DND-41 (cell line): ENCODE measurements around the gene CTIF.
"Not testable (repeated sequence)": the region's sequence is repeated elsewhere in the genome, so short reads cannot be mapped to it uniquely, and the experiment has no call there.

ENCODE experiments used
- ATAC-seq: fragments of 200-7000 bp; cut with Tn5 transposase; 3 replicates; pipeline ENCODE4 v1.9.1; 2021; ENCODE audit warnings: low read depth; ENCODE audit not compliant: insufficient read depth
- DNase-seq: peaks from one replicate; pipeline ENCODE4 v3.0.0-alpha.2; 2020
- H2AFZ ChIP-seq: 2 replicates; pipeline ENCODE4 v1.6.0; 2012; ENCODE audit warnings: low read depth, low read length
- H3K27ac ChIP-seq: 2 replicates; pipeline ENCODE4 v1.5.1; 2012; ENCODE audit warnings: low read length, inconsistent platforms
- H3K27me3 ChIP-seq: fragments of 200-600 bp; sonication (generic); 2 replicates; pipeline ENCODE4 v1.6.0; 2012; ENCODE audit warnings: low read length, mild to moderate bottlenecking, inconsistent platforms; ENCODE audit not compliant: insufficient read depth, poor library complexity
- H3K36me3 ChIP-seq: 2 replicates; pipeline ENCODE4 v1.5.1; 2012; ENCODE audit warnings: low read length, inconsistent platforms; ENCODE audit not compliant: insufficient read depth
- H3K4me1 ChIP-seq: 2 replicates; pipeline ENCODE4 v1.5.1; 2012; ENCODE audit warnings: mild to moderate bottlenecking, low read length; ENCODE audit not compliant: insufficient read depth
- H3K4me2 ChIP-seq: 2 replicates; pipeline ENCODE4 v1.6.0; 2012; ENCODE audit warnings: mild to moderate bottlenecking, moderate library complexity, low read length, inconsistent platforms; ENCODE audit not compliant: insufficient read depth
- H3K4me3 ChIP-seq, 2 experiments: fragments of 200-600 bp in 1 of 2; shearing (Covaris generic) in 1 of 2; 2 replicates each; pipeline ENCODE4 v1.5.1; 2012 to 2016; ENCODE audit warnings: inconsistent platforms in 2 of 2, low read length in 2 of 2, mild to moderate bottlenecking in 2 of 2, low read depth in 1 of 2, moderate library complexity in 1 of 2
- H3K79me2 ChIP-seq: 2 replicates; pipeline ENCODE4 v1.6.0; 2012; ENCODE audit warnings: low read length, inconsistent platforms; ENCODE audit not compliant: insufficient read depth
- H3K9ac ChIP-seq: 2 replicates; pipeline ENCODE4 v1.6.0; 2012; ENCODE audit warnings: low read depth, mild to moderate bottlenecking, inconsistent platforms, low read length, moderate library complexity
- H3K9me3 ChIP-seq: 2 replicates; pipeline ENCODE4 v1.5.1; 2012; ENCODE audit warnings: low read length, moderate library complexity, mild to moderate bottlenecking, inconsistent platforms; ENCODE audit not compliant: insufficient read depth, severe bottlenecking
- H4K20me1 ChIP-seq: 2 replicates; pipeline ENCODE4 v1.6.0; 2012; ENCODE audit warnings: low read length; ENCODE audit not compliant: insufficient read depth
- EZH2 ChIP-seq: IDR thresholded peaks from 3 replicates; pipeline ENCODE4 v1.6.1; 2012; ENCODE audit warnings: borderline replicate concordance, low read depth, mild to moderate bottlenecking, moderate library complexity, low read length, inconsistent platforms; ENCODE audit not compliant: severe bottlenecking
- TF ChIP-seq, protein P1 (sequence below): IDR thresholded peaks from 2 replicates; pipeline ENCODE4 v1.5.1; 2012; ENCODE audit warnings: borderline replicate concordance, low read length, moderate library complexity, mild to moderate bottlenecking; ENCODE audit not compliant: poor library complexity, severe bottlenecking; ENCODE audit errors: extremely low read depth

CTIF gene

DNA sequence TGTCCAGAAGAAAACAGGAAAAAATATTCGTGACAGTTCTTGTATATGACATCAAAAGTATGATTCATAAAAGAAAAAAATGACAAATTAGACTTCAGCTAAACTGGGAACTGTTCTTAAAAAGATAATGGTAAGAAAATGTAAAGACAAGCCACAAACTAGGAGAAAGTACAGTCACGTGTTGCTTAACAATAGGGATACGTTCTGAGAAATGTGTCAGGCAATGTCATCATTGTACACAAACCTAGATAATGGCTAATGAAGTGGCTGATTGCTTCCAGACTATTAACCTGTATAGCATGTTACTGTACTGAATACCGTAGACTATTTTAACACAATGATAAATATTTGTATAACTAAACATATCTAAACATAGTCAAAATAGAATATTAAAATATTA is 35.9 kb upstream of the CTIF start:
- peaks cover 3% of the 10 kb centered on the region for H3K27me3 ChIP-seq
- H3K36me3 ChIP-seq = no peaks in the 10 kb centered on the region
- H4K20me1 ChIP-seq = no peaks in the 10 kb centered on the region
- no peak overlapping the region for H3K27ac ChIP-seq
- no peak overlapping the region for H3K9ac ChIP-seq
- DNase-seq (no peak), ATAC-seq (no peak)
- no peaks in the 10 kb centered on the region for H3K79me2 ChIP-seq
- no peak overlapping the region for H3K4me3 ChIP-seq
- no peak for TF ChIP-seq EZH2
- TF ChIP-seq, protein P1, sequence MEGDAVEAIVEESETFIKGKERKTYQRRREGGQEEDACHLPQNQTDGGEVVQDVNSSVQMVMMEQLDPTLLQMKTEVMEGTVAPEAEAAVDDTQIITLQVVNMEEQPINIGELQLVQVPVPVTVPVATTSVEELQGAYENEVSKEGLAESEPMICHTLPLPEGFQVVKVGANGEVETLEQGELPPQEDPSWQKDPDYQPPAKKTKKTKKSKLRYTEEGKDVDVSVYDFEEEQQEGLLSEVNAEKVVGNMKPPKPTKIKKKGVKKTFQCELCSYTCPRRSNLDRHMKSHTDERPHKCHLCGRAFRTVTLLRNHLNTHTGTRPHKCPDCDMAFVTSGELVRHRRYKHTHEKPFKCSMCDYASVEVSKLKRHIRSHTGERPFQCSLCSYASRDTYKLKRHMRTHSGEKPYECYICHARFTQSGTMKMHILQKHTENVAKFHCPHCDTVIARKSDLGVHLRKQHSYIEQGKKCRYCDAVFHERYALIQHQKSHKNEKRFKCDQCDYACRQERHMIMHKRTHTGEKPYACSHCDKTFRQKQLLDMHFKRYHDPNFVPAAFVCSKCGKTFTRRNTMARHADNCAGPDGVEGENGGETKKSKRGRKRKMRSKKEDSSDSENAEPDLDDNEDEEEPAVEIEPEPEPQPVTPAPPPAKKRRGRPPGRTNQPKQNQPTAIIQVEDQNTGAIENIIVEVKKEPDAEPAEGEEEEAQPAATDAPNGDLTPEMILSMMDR = no peak
- H2AFZ ChIP-seq = no peak overlapping the region
- H3K4me2 ChIP-seq = no peak overlapping the region
- peaks cover 8% of the 10 kb centered on the region for H3K9me3 ChIP-seq
- no peaks in the 10 kb centered on the region for H3K4me1 ChIP-seq

DNA sequence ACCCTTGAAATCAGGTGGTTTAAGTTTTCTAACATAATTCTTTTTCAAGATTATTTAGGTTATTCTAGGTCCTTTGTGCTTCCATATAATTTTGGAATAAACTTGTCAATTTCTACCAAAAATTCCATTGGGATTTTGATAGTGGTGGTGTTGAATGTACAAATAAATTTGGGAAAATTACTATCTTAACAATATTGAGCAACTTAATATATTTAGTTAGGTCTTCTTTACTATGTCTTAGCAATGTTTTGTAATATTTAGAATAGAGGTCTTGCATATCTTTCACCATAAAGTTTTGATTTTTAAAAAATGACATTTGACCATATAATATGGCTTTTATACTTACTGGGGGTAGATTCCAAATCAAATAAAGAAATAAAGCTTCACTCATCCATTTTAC is 34.0 kb upstream of the CTIF start:
- H3K4me3 ChIP-seq = no peak overlapping the region

DNA sequence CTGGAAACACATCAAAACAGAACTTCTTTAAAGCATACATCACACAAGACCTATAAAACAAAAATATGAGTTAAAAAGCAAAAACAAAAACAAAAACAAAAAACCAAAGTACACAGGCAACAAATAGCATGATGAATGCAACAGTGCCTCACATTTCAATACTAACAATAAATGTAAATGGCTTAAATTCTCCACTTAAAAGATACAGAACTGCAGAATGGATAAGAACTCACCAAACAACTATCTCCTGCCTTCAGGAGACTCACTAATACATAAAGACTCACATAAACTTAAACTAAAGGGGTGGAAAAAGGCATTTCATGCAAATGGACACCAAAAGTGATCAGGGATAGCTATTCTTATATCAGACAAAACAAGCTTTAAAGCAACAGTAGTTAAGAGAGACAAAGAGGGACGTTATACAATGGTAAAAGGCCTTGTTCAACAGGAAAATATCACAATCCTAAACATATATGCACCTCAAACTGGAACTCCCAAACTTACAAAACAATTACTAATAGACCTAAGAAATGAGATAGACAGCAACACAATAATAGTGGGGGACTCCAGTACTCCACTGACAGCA is 31.8 kb upstream of the CTIF start:
- not testable (repeated sequence) for H3K4me3 ChIP-seq, ATAC-seq, H3K27ac ChIP-seq, H3K36me3 ChIP-seq, H4K20me1 ChIP-seq, DNase-seq, H3K9ac ChIP-seq, H3K4me2 ChIP-seq, H3K4me1 ChIP-seq, H3K79me2 ChIP-seq, H3K27me3 ChIP-seq, H2AFZ ChIP-seq, H3K9me3 ChIP-seq

More for the DNA sequence above, 34.0 kb upstream of the CTIF start:
- no peaks in the 10 kb centered on the region for H3K4me1 ChIP-seq
- H3K36me3 ChIP-seq = no peaks in the 10 kb centered on the region
- no peak overlapping the region for H3K4me2 ChIP-seq
- no peak overlapping the region for H2AFZ ChIP-seq
- H3K27me3 ChIP-seq = peaks cover 3% of the 10 kb centered on the region
- TF ChIP-seq, protein P1 = no peak
- no peak for TF ChIP-seq EZH2
- H3K9me3 ChIP-seq = peaks cover 8% of the 10 kb centered on the region
- H3K79me2 ChIP-seq = no peaks in the 10 kb centered on the region
- H4K20me1 ChIP-seq = no peaks in the 10 kb centered on the region
- no peak overlapping the region for H3K27ac ChIP-seq
- H3K9ac ChIP-seq = no peak overlapping the region
- DNase-seq = no peak
- no peak for ATAC-seq

DNA sequence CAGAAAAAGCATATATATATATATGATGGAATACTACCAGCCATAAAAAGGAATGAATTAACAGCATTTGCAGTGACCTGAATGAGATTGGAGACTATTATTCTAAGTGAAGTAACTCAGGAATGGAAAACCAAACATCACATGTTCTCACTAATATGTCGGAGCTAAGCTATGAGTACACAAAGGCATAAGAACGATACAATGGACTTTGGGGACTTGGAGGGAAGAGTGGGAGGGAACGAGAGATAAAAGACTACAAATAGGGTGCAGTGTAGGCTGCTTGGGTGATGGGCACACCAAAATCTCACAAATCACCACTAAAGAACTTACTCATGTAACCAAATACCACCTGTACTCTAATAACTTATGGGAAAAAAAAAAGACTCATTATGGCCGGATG is 26.3 kb upstream of the CTIF start:
- ATAC-seq = not testable (repeated sequence)

More for the DNA sequence above, 26.3 kb upstream of the CTIF start:
- H3K27me3 ChIP-seq, H3K36me3 ChIP-seq, DNase-seq, H3K4me1 ChIP-seq, H3K4me3 ChIP-seq, H3K9ac ChIP-seq, H2AFZ ChIP-seq, H4K20me1 ChIP-seq, H3K9me3 ChIP-seq, H3K4me2 ChIP-seq, H3K27ac ChIP-seq, H3K79me2 ChIP-seq: not testable (repeated sequence)
